CD14-positive monocyte (primary cell): ENCODE measurements around the gene OTOS. TPM values are rescaled to one million over a fixed set of nuclear protein-coding genes. Genes with fewer than 3 reads are reported as not detected.

Experiments
- DNase-seq, 3 donors: peaks; one replicate each; pipeline ENCODE4 v3.0.0-alpha.2; 2011 to 2022
- H2AFZ ChIP-seq: 2 replicates; pipeline ENCODE4 v1.6.0; 2012; ENCODE audit warnings: mild to moderate bottlenecking, low read depth, low read length, inconsistent platforms; ENCODE audit not compliant: insufficient read depth, poor library complexity, severe bottlenecking
- H3K27ac ChIP-seq, 2 donors: 1 replicate in 1 of 2; 2 replicates in 1 of 2; pipeline ENCODE4 v1.5.1; 2012 to 2013; ENCODE audit warnings: low read length in 2 of 2, control low read depth in 1 of 2, inconsistent platforms in 1 of 2, low read depth in 1 of 2, mild to moderate bottlenecking in 1 of 2
- H3K27me3 ChIP-seq, 2 donors: one replicate each; pipeline versions ENCODE4 v1.6.0 to v1.6.1; 2011 to 2013; ENCODE audit warnings: low read length in 2 of 2; ENCODE audit not compliant: control insufficient read depth in 2 of 2, insufficient read depth in 2 of 2
- H3K36me3 ChIP-seq, 2 donors: replicated peaks in 1 of 2; 1 replicate in 1 of 2; 2 replicates in 1 of 2; pipeline versions ENCODE4 v1.5.1 to v1.6.1; 2012 to 2013; ENCODE audit warnings: low read length in 2 of 2, control low read depth in 1 of 2, inconsistent platforms in 1 of 2, mild to moderate bottlenecking in 1 of 2; ENCODE audit not compliant: insufficient read depth in 2 of 2, control insufficient read depth in 1 of 2
- H3K4me1 ChIP-seq, 2 donors: 1 replicate in 1 of 2; 2 replicates in 1 of 2; pipeline versions ENCODE4 v1.5.1 to v1.6.1; 2012 to 2013; ENCODE audit warnings: low read length in 2 of 2, control low read depth in 1 of 2, inconsistent platforms in 1 of 2, mild to moderate bottlenecking in 1 of 2, moderate library complexity in 1 of 2; ENCODE audit not compliant: insufficient read depth in 2 of 2, control insufficient read depth in 1 of 2
- H3K4me2 ChIP-seq: replicated peaks from 2 replicates; pipeline ENCODE3; 2012; ENCODE audit warnings: low read length, moderate library complexity, mild to moderate bottlenecking; ENCODE audit not compliant: poor library complexity, severe bottlenecking; ENCODE audit errors: extremely low read depth
- H3K4me3 ChIP-seq, 3 experiments: fragments of 200-600 bp in 1 of 3; sonication (generic) in 1 of 3; replicated peaks in 1 of 3; 1 replicate in 2 of 3; 2 replicates in 1 of 3; pipeline ENCODE4 v1.5.1; 2011 to 2013; ENCODE audit warnings: low read length in 3 of 3, mild to moderate bottlenecking in 3 of 3, control low read depth in 2 of 3, low read depth in 2 of 3, inconsistent platforms in 1 of 3, moderate library complexity in 1 of 3
- H3K79me2 ChIP-seq: 2 replicates; pipeline ENCODE4 v1.6.0; 2012; ENCODE audit warnings: mild to moderate bottlenecking, control low read depth, inconsistent platforms, low read length, moderate library complexity; ENCODE audit not compliant: insufficient read depth
- H3K9ac ChIP-seq: 2 replicates; pipeline ENCODE4 v1.6.0; 2017; ENCODE audit warnings: low read length, mild to moderate bottlenecking; ENCODE audit not compliant: insufficient read depth, poor library complexity, severe bottlenecking
- H3K9me3 ChIP-seq, 2 donors: replicated peaks in 1 of 2; 1 replicate in 1 of 2; 2 replicates in 1 of 2; pipeline versions ENCODE4 v1.5.1 to v1.6.1; 2012 to 2013; ENCODE audit warnings: low read length in 2 of 2, control low read depth in 1 of 2; ENCODE audit not compliant: control insufficient read depth in 1 of 2, insufficient read depth in 1 of 2
- H4K20me1 ChIP-seq: 2 replicates; pipeline ENCODE4 v1.6.0; 2012; ENCODE audit warnings: mild to moderate bottlenecking, low read length, control low read depth, moderate library complexity; ENCODE audit not compliant: insufficient read depth
- H3K27ac Mint-ChIP-seq, 7 donors: one replicate each; pipeline ENCODE4 v1.8.0; 2020; ENCODE audit warnings: mild to moderate bottlenecking in 7 of 7, mixed read lengths in 7 of 7, moderate library complexity in 6 of 7, inconsistent platforms in 2 of 7
- H3K27me3 Mint-ChIP-seq, 3 donors: one replicate each; pipeline ENCODE4 v1.8.0; 2021 to 2022; ENCODE audit warnings: low read depth in 3 of 3, mild to moderate bottlenecking in 3 of 3, mixed read lengths in 3 of 3, moderate library complexity in 3 of 3, inconsistent platforms in 1 of 3
- H3K36me3 Mint-ChIP-seq, 2 donors: one replicate each; pipeline ENCODE4 v1.8.0; 2020; ENCODE audit warnings: mixed read lengths in 2 of 2, inconsistent platforms in 1 of 2, mild to moderate bottlenecking in 1 of 2
- H3K4me1 Mint-ChIP-seq: one replicate; pipeline ENCODE4 v1.8.0; 2020; ENCODE audit warnings: mild to moderate bottlenecking, mixed read lengths
- H3K4me3 Mint-ChIP-seq, 2 donors: one replicate each; pipeline ENCODE4 v1.8.0; 2020; ENCODE audit warnings: mild to moderate bottlenecking in 2 of 2, mixed read lengths in 2 of 2, moderate library complexity in 1 of 2
- H3K9me3 Mint-ChIP-seq, 7 donors: one replicate each; pipeline ENCODE4 v1.8.0; 2020 to 2022; ENCODE audit warnings: mixed read lengths in 7 of 7, mild to moderate bottlenecking in 6 of 7, moderate library complexity in 6 of 7, inconsistent platforms in 2 of 7
- WGBS: methylation state at CpG from one replicate; pipeline ENCODE4 v1.1.5; 2013; ENCODE audit warnings: missing lambda C conversion rate; ENCODE audit not compliant: insufficient coverage; 5-methylcytosine and 5-hydroxymethylcytosine counted together
- intact Hi-C, 2 donors: fragments of 100-400 bp; cut with micrococcal nuclease; formaldehyde crosslinking; loops; one replicate each; pipeline versions ENCODE4 v1.15.0 to v1.15.1; 2023
- polyA plus RNA-seq, 3 donors: library from polyadenylated mRNA; depleted of rRNA in 1 of 3; unstranded in 2 of 3; stranded (reverse) in 1 of 3; fragments of 300-500 nt in 2 of 3; fragments of >200 nt in 1 of 3; fragmentation: Illumina TruSeq in 2 of 3; gene quantifications; 1 replicate in 2 of 3; 2 replicates in 1 of 3; pipeline ENCODE4 v1.2.3, GENCODE V29; 2012 to 2021
- TF ChIP-seq, protein P1 (sequence below): fragments of 200-600 bp; IDR thresholded peaks from one replicate; pipeline ENCODE4 v1.8.0; 2022; ENCODE audit warnings: antibody characterized with exemption, mild to moderate bottlenecking

OTOS gene
- polyA plus RNA-seq, 3 donors: not detected

DNA sequence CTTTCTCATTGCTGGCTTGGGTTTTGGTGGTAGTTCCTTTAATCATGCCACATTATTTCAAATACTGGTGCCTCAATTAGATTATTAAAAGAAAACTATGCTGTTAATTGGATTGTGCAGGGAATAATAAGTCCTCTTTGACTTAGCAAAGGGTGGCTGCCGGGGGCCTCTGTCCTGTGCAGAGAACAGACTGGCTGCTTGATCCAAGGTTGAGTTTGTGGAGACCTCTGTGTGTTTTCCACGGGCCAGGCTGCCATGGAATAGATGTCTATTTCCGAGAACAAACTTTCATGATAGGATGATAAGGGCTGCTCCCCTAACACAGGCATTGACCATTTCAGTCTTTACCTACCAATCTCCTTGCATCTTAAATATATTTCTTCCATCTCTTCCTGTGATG is 30.4 kb upstream of the OTOS start:
- peaks cover 2 to 11% (median 5%) of the 10 kb centered on the region in 3 donors for H3K27me3 Mint-ChIP-seq
- peak overlapping the region in 1 of 7 donors; percentile 42 for H3K27ac Mint-ChIP-seq
- H3K4me2 ChIP-seq: no peak overlapping the region
- no peaks in the 10 kb centered on the region for H4K20me1 ChIP-seq
- H3K9ac ChIP-seq: no peak overlapping the region
- H3K27me3 ChIP-seq: no peaks in the 10 kb centered on the region
- peaks cover 0 to 14% (median 10%) of the 10 kb centered on the region in 7 donors for H3K9me3 Mint-ChIP-seq
- intact Hi-C loops: no loop called here
- no peaks in the 10 kb centered on the region for H3K4me1 Mint-ChIP-seq
- H3K79me2 ChIP-seq: no peaks in the 10 kb centered on the region
- no peaks in the 10 kb centered on the region for H3K4me1 ChIP-seq
- H2AFZ ChIP-seq: no peak overlapping the region
- no peak for DNase-seq
- H3K4me3 ChIP-seq: no peak overlapping the region
- H3K27ac ChIP-seq: no peak overlapping the region
- H3K4me3 Mint-ChIP-seq: no peak overlapping the region
- TF ChIP-seq, protein P1, sequence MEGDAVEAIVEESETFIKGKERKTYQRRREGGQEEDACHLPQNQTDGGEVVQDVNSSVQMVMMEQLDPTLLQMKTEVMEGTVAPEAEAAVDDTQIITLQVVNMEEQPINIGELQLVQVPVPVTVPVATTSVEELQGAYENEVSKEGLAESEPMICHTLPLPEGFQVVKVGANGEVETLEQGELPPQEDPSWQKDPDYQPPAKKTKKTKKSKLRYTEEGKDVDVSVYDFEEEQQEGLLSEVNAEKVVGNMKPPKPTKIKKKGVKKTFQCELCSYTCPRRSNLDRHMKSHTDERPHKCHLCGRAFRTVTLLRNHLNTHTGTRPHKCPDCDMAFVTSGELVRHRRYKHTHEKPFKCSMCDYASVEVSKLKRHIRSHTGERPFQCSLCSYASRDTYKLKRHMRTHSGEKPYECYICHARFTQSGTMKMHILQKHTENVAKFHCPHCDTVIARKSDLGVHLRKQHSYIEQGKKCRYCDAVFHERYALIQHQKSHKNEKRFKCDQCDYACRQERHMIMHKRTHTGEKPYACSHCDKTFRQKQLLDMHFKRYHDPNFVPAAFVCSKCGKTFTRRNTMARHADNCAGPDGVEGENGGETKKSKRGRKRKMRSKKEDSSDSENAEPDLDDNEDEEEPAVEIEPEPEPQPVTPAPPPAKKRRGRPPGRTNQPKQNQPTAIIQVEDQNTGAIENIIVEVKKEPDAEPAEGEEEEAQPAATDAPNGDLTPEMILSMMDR: no peak
- H3K36me3 ChIP-seq: no peaks in the 10 kb centered on the region
- no peaks in the 10 kb centered on the region for H3K36me3 Mint-ChIP-seq
- 83% methylated on average over 1 of the region's 3 CpGs for whole genome bisulfite sequencing
- peaks cover 0 to 11% of the 10 kb centered on the region in 2 donors for H3K9me3 ChIP-seq

DNA sequence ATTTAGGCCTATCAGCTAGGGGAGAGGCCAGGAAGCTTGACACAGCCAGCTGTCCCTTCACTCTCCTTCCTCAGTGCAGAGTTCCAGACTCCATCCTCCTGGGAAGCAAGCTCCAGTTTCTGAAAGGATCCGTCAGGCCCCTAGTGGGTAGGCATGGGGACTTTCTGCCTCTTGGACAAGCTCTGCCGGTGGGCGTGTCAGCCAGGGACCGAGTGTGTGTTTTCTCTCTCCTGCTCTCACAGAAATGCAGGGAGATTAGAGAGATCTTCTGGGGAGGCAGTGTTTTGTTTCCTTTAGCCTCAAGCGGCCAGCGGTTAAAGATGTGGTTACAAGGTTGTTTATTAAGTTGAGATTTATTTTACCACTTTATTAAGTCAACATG is 29.9 kb upstream of the OTOS start:
- peaks cover 2 to 10% (median 5%) of the 10 kb centered on the region in 3 donors for H3K27me3 Mint-ChIP-seq
- Histone ChIP-seq H4K20me1 (no peaks in the 10 kb centered on the region), H3K79me2 (no peaks in the 10 kb centered on the region), H3K4me1 (no peaks in the 10 kb centered on the region), H3K9ac (no peak overlapping the region), H3K27ac (no peak overlapping the region), H3K27me3 (no peaks in the 10 kb centered on the region), H2AFZ (no peak overlapping the region), H3K4me2 (no peak overlapping the region), H3K9me3 (peaks cover 0 to 16% of the 10 kb centered on the region in 2 donors), H3K36me3 (no peaks in the 10 kb centered on the region), H3K4me3 (no peak overlapping the region)
- H3K9me3 Mint-ChIP-seq: peaks cover 4 to 20% (median 15%) of the 10 kb centered on the region in 7 donors
- intact Hi-C loops: no loop called here
- H3K4me3 Mint-ChIP-seq: no peak overlapping the region
- WGBS: no CpG with 5 or more reads among the region's 6 CpGs
- no peaks in the 10 kb centered on the region for H3K36me3 Mint-ChIP-seq
- TF ChIP-seq, protein P1: no peak
- H3K27ac Mint-ChIP-seq: no peak overlapping the region
- DNase-seq: no peak
- H3K4me1 Mint-ChIP-seq: no peaks in the 10 kb centered on the region
